Measurements from ENCODE around the gene FAM8A1.
"Not testable (repeated sequence)": the region's sequence is repeated elsewhere in the genome, so short reads cannot be mapped to it uniquely, and the experiment has no call there.

FAM8A1 gene

DNA sequence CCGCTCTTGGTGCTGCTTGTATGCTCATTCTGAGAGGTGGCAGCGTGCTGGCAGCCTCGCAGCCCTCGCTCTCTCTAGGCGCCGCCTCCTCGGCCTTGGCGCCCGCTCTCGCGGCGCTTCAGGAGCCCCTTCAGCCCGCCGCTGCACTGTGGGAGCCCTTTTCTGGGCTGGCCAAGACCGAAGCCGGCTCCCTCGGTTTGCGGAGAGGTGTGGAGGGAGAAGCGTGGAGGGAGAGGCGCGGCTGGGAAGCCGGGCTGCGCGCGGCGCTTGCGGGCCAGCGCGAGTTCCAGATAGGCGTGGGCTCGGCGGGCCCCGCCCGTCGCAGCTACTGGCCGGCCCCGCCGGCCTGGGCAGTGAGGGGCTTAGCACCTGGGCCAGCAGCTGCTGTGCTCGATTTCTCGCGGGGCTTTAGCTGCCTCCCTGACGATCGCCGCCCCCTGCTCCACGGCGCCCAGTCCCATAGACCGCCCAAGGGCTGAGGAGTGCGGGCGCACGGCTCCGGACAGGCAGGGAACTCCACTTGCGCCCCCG lies 19.5 kb upstream of the FAM8A1 start:
- peak overlapping the region in 2 of 11 experiments; percentile 10 to 48; a peak in 2 of 22 replicates for H3K27ac ChIP-seq

GRCh38 chr6:17581282-17581681 lies 18.8 kb upstream of the FAM8A1 start:
- Histone ChIP-seq H3K9me3 (replicated peaks in 1 of 11) (peaks cover 33 to 52% (median 42%) of the 10 kb centered on the region in 11 experiments), H3K4me1 (peaks cover 16 to 35% (median 26%) of the 10 kb centered on the region in 10 experiments), H3K27me3 (peaks cover 11 to 23% (median 19%) of the 10 kb centered on the region in 11 experiments)
- not testable (repeated sequence) for H3K36me3 ChIP-seq, H3K9ac ChIP-seq, H3K4me2 ChIP-seq, H3K4me3 ChIP-seq, H3K27ac ChIP-seq, H4K20me1 ChIP-seq

More for the DNA sequence above, 19.5 kb upstream of the FAM8A1 start:
- peaks cover 11 to 23% (median 19%) of the 10 kb centered on the region in 11 experiments for H3K27me3 ChIP-seq
- H3K4me1 ChIP-seq = peaks cover 9 to 28% (median 19%) of the 10 kb centered on the region in 10 experiments
- H3K9me3 ChIP-seq (replicated peaks in 1 of 11) = peaks cover 40 to 57% (median 47%) of the 10 kb centered on the region in 11 experiments
- no peaks in the 10 kb centered on the region for H4K20me1 ChIP-seq
- TF ChIP-seq Cebpa-rat (IDR thresholded peaks at IDR 0.05) = no peak
- H3K4me3 ChIP-seq = peak overlapping the region; percentile 42 to 66 (median 53); a peak in 19 of 20 replicates
- peaks cover 0 to 4% (median 0%) of the 10 kb centered on the region in 11 experiments; a peak in 2 of 22 replicates for H3K36me3 ChIP-seq
- H3K9ac ChIP-seq = peak overlapping the region in 8 of 11 experiments; percentile 11 to 59 (median 32); a peak in 6 of 22 replicates
- H3K4me2 ChIP-seq = peak overlapping the region; percentile 26 to 70 (median 54); a peak in 19 of 22 replicates

- Histone ChIP-seq H3K36me3 (peaks cover 0 to 4% (median 0%) of the 10 kb centered on the region in 11 experiments; a peak in 2 of 22 replicates), H3K9ac (peak overlapping the region in 8 of 11 experiments; percentile 4 to 58 (median 44); a peak in 11 of 22 replicates), H3K9me3 (replicated peaks in 1 of 11) (peaks cover 18 to 34% (median 28%) of the 10 kb centered on the region in 11 experiments), H3K4me2 (peak overlapping the region; percentile 11 to 55 (median 41); a peak in 19 of 22 replicates), H3K4me3 (no peak overlapping the region), H3K27me3 (peaks cover 11 to 23% (median 19%) of the 10 kb centered on the region in 11 experiments), H4K20me1 (no peaks in the 10 kb centered on the region), H3K4me1 (peaks cover 11 to 38% (median 28%) of the 10 kb centered on the region in 10 experiments), H3K27ac (peak overlapping the region in 7 of 11 experiments; percentile 11 to 69 (median 60); a peak in 14 of 22 replicates)
- no peak for TF ChIP-seq Cebpa-rat (IDR thresholded peaks at IDR 0.05)
These were observed 16.3 kb upstream of the FAM8A1 start for GRCh38 chr6:17583811-17584210.

DNA sequence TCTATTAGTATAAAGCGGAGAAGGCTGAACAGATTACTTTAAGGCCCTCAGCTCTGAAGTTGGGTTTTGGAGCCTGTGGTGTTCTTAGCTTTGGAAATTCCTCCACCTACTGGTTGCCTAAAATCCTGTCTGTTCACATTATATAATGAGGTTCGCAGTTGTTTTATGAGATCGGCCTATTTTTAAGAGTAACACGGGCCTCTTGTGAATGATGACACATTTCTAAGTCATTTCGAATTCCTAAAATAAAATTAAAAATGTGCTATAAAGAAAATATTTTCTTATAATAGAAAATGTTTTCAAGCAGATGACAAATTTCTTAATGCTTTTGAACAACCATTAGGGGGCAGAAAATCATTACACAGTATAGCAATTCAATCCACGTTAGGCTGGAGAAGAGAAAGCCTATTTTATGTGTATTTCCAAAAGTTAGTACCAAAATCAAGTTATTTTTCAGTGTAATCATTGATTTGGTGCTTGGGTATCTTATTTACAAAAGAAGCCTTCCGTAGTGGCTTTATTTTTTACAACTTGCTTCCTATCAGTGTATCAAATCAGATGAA lies 15.8 kb upstream of the FAM8A1 start:
- H3K27ac ChIP-seq = peak overlapping the region in 6 of 11 experiments; percentile 36 to 69 (median 60); a peak in 12 of 22 replicates
- peak overlapping the region in 6 of 11 experiments; percentile 4 to 58 (median 50); a peak in 10 of 22 replicates for H3K9ac ChIP-seq
- peak overlapping the region; percentile 11 to 55 (median 41); a peak in 17 of 22 replicates for H3K4me2 ChIP-seq
- peaks cover 0 to 4% (median 0%) of the 10 kb centered on the region in 11 experiments; a peak in 2 of 22 replicates for H3K36me3 ChIP-seq
- H3K4me1 ChIP-seq = peaks cover 11 to 40% (median 28%) of the 10 kb centered on the region in 10 experiments
- H3K27me3 ChIP-seq = peaks cover 11 to 23% (median 19%) of the 10 kb centered on the region in 11 experiments
- TF ChIP-seq Cebpa-rat (IDR thresholded peaks at IDR 0.05) = no peak
- no peak overlapping the region for H3K4me3 ChIP-seq
- peaks cover 18 to 29% (median 25%) of the 10 kb centered on the region in 11 experiments for H3K9me3 ChIP-seq (replicated peaks in 1 of 11)
- H4K20me1 ChIP-seq = no peaks in the 10 kb centered on the region

- Histone ChIP-seq H3K36me3 (no peaks in the 10 kb centered on the region), H3K9me3 (replicated peaks in 1 of 11) (peaks cover 8 to 17% (median 9%) of the 10 kb centered on the region in 11 experiments), H3K27me3 (peaks cover 2 to 12% (median 8%) of the 10 kb centered on the region in 11 experiments), H3K4me3 (no peak overlapping the region), H3K27ac (peak overlapping the region in 6 of 11 experiments; percentile 5 to 57 (median 16); a peak in 8 of 22 replicates), H3K4me1 (peaks cover 11 to 51% (median 31%) of the 10 kb centered on the region in 10 experiments), H3K9ac (no peak overlapping the region), H4K20me1 (no peaks in the 10 kb centered on the region), H3K4me2 (peak overlapping the region; percentile 13 to 74 (median 46); a peak in 20 of 22 replicates)
- TF ChIP-seq Cebpa-rat (IDR thresholded peaks at IDR 0.05) = no peak
These were observed 14.2 kb upstream of the FAM8A1 start for GRCh38 chr6:17585766-17586490.

GRCh38 chr6:17586623-17587022 lies 13.5 kb upstream of the FAM8A1 start:
- not testable (repeated sequence) for H4K20me1 ChIP-seq, H3K4me3 ChIP-seq, H3K9ac ChIP-seq, H3K27me3 ChIP-seq, H3K36me3 ChIP-seq
- Histone ChIP-seq H3K9me3 (replicated peaks in 1 of 11) (peaks cover 1 to 13% (median 3%) of the 10 kb centered on the region in 11 experiments; a peak in 17 of 22 replicates), H3K4me2 (peak overlapping the region in 5 of 11 experiments; percentile 39 to 74 (median 63); a peak in 7 of 22 replicates), H3K27ac (peak overlapping the region in 3 of 11 experiments; percentile 5 to 57 (median 18); a peak in 3 of 22 replicates), H3K4me1 (peaks cover 18 to 58% (median 35%) of the 10 kb centered on the region in 10 experiments)

GRCh38 chr6:17588011-17588410 lies 12.1 kb upstream of the FAM8A1 start:
- no peak for TF ChIP-seq Cebpa-rat (IDR thresholded peaks at IDR 0.05)
- Histone ChIP-seq H3K4me2 (no peak overlapping the region), H3K4me3 (no peak overlapping the region), H3K36me3 (no peaks in the 10 kb centered on the region), H3K27ac (no peak overlapping the region), H4K20me1 (no peaks in the 10 kb centered on the region), H3K9ac (no peak overlapping the region), H3K9me3 (replicated peaks in 1 of 11) (peaks cover 0 to 7% (median 0%) of the 10 kb centered on the region in 11 experiments; a peak in 3 of 22 replicates), H3K4me1 (peaks cover 18 to 62% (median 31%) of the 10 kb centered on the region in 10 experiments), H3K27me3 (no peaks in the 10 kb centered on the region)

DNA sequence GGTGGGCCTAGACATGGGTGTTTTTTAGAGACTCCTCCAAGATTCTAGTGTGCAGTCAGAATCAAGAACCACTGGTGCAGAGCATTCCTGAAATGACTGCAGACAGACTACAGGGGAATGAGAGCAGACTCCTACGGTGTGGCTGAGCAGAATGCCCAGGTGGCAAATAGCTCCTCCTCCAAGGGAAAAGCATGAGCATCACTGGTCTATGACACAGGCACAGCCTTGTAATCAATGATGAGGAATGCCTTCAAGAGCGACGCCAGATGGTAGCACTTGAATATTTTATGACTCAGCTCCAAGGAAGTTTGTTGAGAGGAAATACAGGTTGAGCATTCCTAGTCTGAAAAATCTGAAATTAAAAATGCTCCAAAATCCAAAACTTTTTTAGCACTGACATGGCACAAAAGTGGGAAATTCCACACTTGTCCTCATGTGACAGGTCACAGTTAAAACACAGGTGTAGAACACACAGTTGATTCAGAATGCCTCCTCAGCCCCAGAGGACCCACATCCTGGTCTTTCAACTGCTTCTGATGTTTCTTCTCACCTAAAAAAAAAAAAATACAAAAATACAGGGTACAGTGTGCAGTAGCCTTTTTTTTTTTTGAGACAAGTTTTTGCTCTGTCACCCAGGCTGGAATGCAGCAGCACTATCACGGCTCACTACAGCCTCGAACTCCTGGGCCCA lies 10.6 kb upstream of the FAM8A1 start:
- Histone ChIP-seq H3K9ac (no peak overlapping the region), H3K4me1 (peaks cover 7 to 51% (median 25%) of the 10 kb centered on the region in 10 experiments; a peak in 19 of 20 replicates), H3K27me3 (no peaks in the 10 kb centered on the region), H3K4me3 (no peak overlapping the region), H3K36me3 (no peaks in the 10 kb centered on the region), H3K9me3 (replicated peaks in 1 of 11) (peaks cover 0 to 7% (median 0%) of the 10 kb centered on the region in 11 experiments; a peak in 3 of 22 replicates), H3K27ac (peak overlapping the region in 1 of 11 experiments; percentile 73; a peak in 2 of 22 replicates), H3K4me2 (peak overlapping the region in 2 of 11 experiments; percentile 2 to 36; a peak in 3 of 22 replicates), H4K20me1 (no peaks in the 10 kb centered on the region)
- no peak for TF ChIP-seq Cebpa-rat (IDR thresholded peaks at IDR 0.05)

Data from BLaER1 treated with 17β-estradiol and CSF1 and Interleukin-3, amounts not matched to agents 10 nM and 100 nM (cell line).